DOHH2 (cell line): ENCODE results near the gene CLCN1.

ENCODE experiments used
- H3F3A ChIP-seq: fragments of 200-600 bp; sonication (generic), shearing (Covaris generic); 2 replicates; pipeline ENCODE4 v1.6.0; 2016; ENCODE audit warnings: antibody characterized with exemption, mild to moderate bottlenecking; ENCODE audit not compliant: control insufficient read depth, insufficient read depth
- H3K27ac ChIP-seq: fragments of 200-600 bp; sonication (generic); 2 replicates; pipeline ENCODE4 v1.5.1; 2014; ENCODE audit warnings: low read depth, mild to moderate bottlenecking, low read length, moderate library complexity
- H3K27me3 ChIP-seq: fragments of 200-600 bp; sonication (generic); 2 replicates; pipeline ENCODE4 v1.6.1; 2014; ENCODE audit warnings: mild to moderate bottlenecking, low read length, mixed read lengths; ENCODE audit not compliant: control insufficient read depth
- H3K36me3 ChIP-seq: fragments of 200-600 bp; sonication (generic); 2 replicates; pipeline ENCODE4 v1.6.1; 2014; ENCODE audit warnings: mild to moderate bottlenecking, low read length, moderate library complexity, mixed read lengths; ENCODE audit not compliant: control insufficient read depth
- H3K4me1 ChIP-seq: fragments of 200-600 bp; sonication (generic); 2 replicates; pipeline ENCODE4 v1.6.1; 2014; ENCODE audit warnings: mild to moderate bottlenecking, low read length, mixed read lengths; ENCODE audit not compliant: control insufficient read depth
- H3K4me2 ChIP-seq: fragments of 200-600 bp; sonication (generic); 2 replicates; pipeline ENCODE4 v1.6.0; 2014; ENCODE audit warnings: mild to moderate bottlenecking, low read length, moderate library complexity
- H3K4me3 ChIP-seq: fragments of 200-600 bp; sonication (generic); 2 replicates; pipeline ENCODE4 v1.5.1; 2014; ENCODE audit warnings: mild to moderate bottlenecking, low read length, mixed read lengths
- H3K79me2 ChIP-seq: fragments of 200-600 bp; sonication (generic); 2 replicates; pipeline ENCODE4 v1.6.1; 2014; ENCODE audit warnings: mild to moderate bottlenecking, low read length, mixed read lengths; ENCODE audit not compliant: control insufficient read depth
- H3K9me2 ChIP-seq: fragments of 200-600 bp; sonication (generic); replicated peaks from 2 replicates; pipeline ENCODE4 v1.6.1; 2014; ENCODE audit warnings: mild to moderate bottlenecking, low read length, mixed read lengths; ENCODE audit not compliant: control insufficient read depth
- H3K9me3 ChIP-seq: fragments of 200-600 bp; sonication (generic); 2 replicates; pipeline ENCODE4 v1.6.1; 2014; ENCODE audit warnings: antibody characterized with exemption, low read length, mixed read lengths; ENCODE audit not compliant: control insufficient read depth, insufficient read depth
- H4K20me1 ChIP-seq: fragments of 200-600 bp; sonication (generic); 2 replicates; pipeline ENCODE4 v1.6.0; 2014; ENCODE audit warnings: low read depth, mild to moderate bottlenecking, antibody characterized with exemption, low read length, moderate library complexity; ENCODE audit not compliant: control insufficient read depth, insufficient read depth
- EZH2phosphoT487 ChIP-seq: fragments of 200-600 bp; sonication (generic); IDR thresholded peaks from 2 replicates; pipeline ENCODE4 v1.6.1; 2017; ENCODE audit warnings: borderline replicate concordance, mild to moderate bottlenecking, antibody characterized with exemption, low read length, moderate library complexity, mixed read lengths
- TF ChIP-seq, protein P1 (sequence below): fragments of 200-600 bp; sonication (generic); IDR thresholded peaks from one replicate; pipeline ENCODE4 v1.5.1; 2014; ENCODE audit warnings: antibody characterized with exemption, mild to moderate bottlenecking, low read depth, low read length; ENCODE audit not compliant: poor library complexity, severe bottlenecking

The CLCN1 gene

DNA sequence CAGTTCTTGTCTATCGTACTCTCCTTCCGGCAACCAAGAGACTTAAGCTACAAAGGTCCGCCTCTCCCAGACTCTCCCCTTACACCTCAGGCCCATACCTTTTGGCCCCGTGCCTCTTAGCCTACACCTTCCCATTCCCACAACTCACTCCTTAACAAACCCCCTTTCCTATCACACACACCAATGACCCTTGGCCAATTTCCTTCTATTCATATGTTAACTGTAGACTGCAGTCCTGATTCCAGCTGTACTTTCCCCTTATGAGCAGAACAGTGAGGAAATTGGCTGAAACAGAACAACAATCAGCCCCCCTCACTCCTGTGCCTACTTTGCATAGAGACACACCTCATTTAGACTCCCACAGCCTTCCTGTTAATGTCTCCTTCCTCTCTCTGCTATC lies 32.5 kb upstream of the CLCN1 start:
- H3K9me3 ChIP-seq, result peaks cover 7% of the 10 kb centered on the region
- TF ChIP-seq, protein P1, sequence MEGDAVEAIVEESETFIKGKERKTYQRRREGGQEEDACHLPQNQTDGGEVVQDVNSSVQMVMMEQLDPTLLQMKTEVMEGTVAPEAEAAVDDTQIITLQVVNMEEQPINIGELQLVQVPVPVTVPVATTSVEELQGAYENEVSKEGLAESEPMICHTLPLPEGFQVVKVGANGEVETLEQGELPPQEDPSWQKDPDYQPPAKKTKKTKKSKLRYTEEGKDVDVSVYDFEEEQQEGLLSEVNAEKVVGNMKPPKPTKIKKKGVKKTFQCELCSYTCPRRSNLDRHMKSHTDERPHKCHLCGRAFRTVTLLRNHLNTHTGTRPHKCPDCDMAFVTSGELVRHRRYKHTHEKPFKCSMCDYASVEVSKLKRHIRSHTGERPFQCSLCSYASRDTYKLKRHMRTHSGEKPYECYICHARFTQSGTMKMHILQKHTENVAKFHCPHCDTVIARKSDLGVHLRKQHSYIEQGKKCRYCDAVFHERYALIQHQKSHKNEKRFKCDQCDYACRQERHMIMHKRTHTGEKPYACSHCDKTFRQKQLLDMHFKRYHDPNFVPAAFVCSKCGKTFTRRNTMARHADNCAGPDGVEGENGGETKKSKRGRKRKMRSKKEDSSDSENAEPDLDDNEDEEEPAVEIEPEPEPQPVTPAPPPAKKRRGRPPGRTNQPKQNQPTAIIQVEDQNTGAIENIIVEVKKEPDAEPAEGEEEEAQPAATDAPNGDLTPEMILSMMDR, result no peak
- TF ChIP-seq EZH2phosphoT487, result no peak
- peak overlapping the region; percentile 51 for H3K27ac ChIP-seq
- H3K9me2 ChIP-seq, result no peaks in the 10 kb centered on the region
- H3K4me2 ChIP-seq, result peak overlapping the region; percentile 86
- H3F3A ChIP-seq, result 0 out of 2 replicates have a peak, but pooled peaks cover 5% of the 10 kb centered on the region
- no peaks in the 10 kb centered on the region for H3K27me3 ChIP-seq
- no peaks in the 10 kb centered on the region for H4K20me1 ChIP-seq
- H3K4me3 ChIP-seq, result peak overlapping the region; percentile 67
- peaks cover 5% of the 10 kb centered on the region; the same call in 1 of the 2 replicates for H3K36me3 ChIP-seq
- H3K4me1 ChIP-seq, result peaks cover 38% of the 10 kb centered on the region
- peaks cover 2% of the 10 kb centered on the region for H3K79me2 ChIP-seq

DNA sequence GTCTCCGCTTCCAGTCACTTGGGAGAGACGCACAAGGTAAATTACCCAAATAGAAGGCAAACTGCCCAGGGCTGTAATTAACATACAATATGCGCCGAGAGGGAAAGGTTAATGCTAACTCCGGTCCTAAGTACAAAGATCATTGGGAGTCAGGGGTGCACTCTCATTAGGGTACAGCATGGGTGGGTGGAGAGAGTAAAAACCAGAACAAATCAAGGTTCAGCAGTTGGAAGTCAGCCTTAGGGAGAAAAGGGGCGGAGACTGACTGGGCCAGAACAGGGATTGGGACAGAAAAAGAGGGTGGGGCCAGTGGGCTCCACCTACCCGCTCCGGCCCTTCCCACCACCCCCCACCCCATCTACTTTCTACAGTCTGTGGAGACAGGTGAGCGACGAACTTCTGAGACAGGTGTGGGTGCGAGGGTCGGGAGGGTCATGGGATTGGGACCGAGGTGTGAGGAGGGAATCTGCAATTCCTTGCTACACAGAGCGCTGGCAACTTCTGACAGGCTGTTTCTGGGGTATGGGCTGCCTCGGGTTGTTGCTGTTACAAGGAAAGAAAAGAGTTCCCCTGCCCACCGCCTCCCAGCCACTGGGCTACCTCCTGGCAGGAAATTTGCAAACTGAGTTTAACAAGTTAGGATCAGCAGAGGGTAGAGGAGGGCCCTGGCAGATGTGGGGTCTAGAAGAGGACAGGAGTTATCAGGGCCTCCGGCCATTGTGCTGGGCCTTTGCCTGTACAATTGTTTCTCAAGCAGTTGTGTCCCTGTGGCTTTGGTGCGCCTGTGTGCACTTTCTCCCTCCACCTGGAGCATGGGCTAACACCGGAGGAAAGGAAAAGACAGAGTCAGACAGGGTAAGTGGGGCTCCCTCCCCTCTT lies 31.1 kb upstream of the CLCN1 start, which contains the start of gene TMEM139:
TSS of gene TMEM139 (plus strand) at position 368 of the 879 bp plus-strand sequence. CDS start 1,000 bp downstream, outside the sequence.
- Histone ChIP-seq H3K27me3 (no peaks in the 10 kb centered on the region), H3K4me3 (peak within 1 kb of the TSS; percentile 67), H3K36me3 (peaks cover 20% of the 10 kb centered on the region), H3K4me2 (peak within 1 kb of the TSS; percentile 86), H3F3A (0 out of 2 replicates have a peak, but pooled peaks cover 5% of the 10 kb centered on the region), H4K20me1 (peaks cover 10% of the 10 kb centered on the region; the same call in 1 of the 2 replicates), H3K79me2 (peaks cover 16% of the 10 kb centered on the region), H3K9me3 (peaks cover 7% of the 10 kb centered on the region), H3K4me1 (peaks cover 37% of the 10 kb centered on the region), H3K9me2 (no peaks in the 10 kb centered on the region), H3K27ac (peak within 1 kb of the TSS; percentile 51)
- TF ChIP-seq, protein P1, result no peak
- TF ChIP-seq EZH2phosphoT487, result no peak

DNA sequence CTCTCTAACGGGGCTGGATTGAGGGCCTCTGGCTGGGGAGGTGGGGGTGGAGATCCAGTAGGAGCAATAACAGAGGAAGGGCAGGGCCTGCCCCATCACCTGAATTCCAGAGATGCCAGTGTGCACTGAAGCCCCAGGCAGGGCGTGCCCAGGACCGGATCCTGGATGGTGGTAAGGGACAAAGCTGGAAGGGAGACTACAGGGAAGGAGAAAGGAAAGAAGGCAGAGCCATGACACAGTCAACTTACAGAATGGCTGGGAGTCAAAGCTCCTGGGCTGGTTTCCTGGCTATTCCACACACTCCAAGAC lies 30.5 kb upstream of the CLCN1 start:
- H3K27ac ChIP-seq, result no peak overlapping the region
- no peak overlapping the region for H3K4me2 ChIP-seq
- no peak for TF ChIP-seq EZH2phosphoT487
- TF ChIP-seq, protein P1, result no peak
- no peak overlapping the region for H3K4me3 ChIP-seq
- H3K27me3 ChIP-seq, result no peaks in the 10 kb centered on the region
- peaks cover 22% of the 10 kb centered on the region for H3K79me2 ChIP-seq
- H4K20me1 ChIP-seq, result peaks cover 12% of the 10 kb centered on the region; the same call in 1 of the 2 replicates
- H3F3A ChIP-seq, result 0 out of 2 replicates have a peak, but pooled peaks cover 5% of the 10 kb centered on the region
- H3K36me3 ChIP-seq, result peaks cover 26% of the 10 kb centered on the region
- H3K9me2 ChIP-seq, result no peaks in the 10 kb centered on the region
- H3K9me3 ChIP-seq, result peaks cover 7% of the 10 kb centered on the region
- H3K4me1 ChIP-seq, result peaks cover 40% of the 10 kb centered on the region
